Measurements from ENCODE around the gene JAM3.

Gene JAM3

GRCh38 chr11:134124660-134125451, 56.0 kb downstream of the JAM3 start:
- Histone ChIP-seq H3K9me3 (ENCODE audit: insufficient read depth, low read length) (no peaks in the 10 kb centered on the region), H3K27me3 (ENCODE audit: low read length) (no peaks in the 10 kb centered on the region), H3K27ac (ENCODE audit: low read depth, low read length) (no peak overlapping the region), H3K4me3 (ENCODE audit: insufficient read depth, low read length, poor library complexity, severe bottlenecking) (no peak overlapping the region), H3K9ac (ENCODE audit: low read length) (no peak overlapping the region), H3F3A (ENCODE audit: insufficient read depth) (no peaks in the 10 kb centered on the region), H3K36me3 (ENCODE audit: low read length) (no peaks in the 10 kb centered on the region), H3K4me2 (ENCODE audit: low read depth, low read length, poor library complexity, severe bottlenecking) (no peak overlapping the region), H2AFZ (ENCODE audit: low read depth, low read length, severe bottlenecking) (no peak overlapping the region), H3K79me2 (ENCODE audit: insufficient read depth, low read length) (no peaks in the 10 kb centered on the region), H3K9me2 (replicated peaks; ENCODE audit: insufficient read depth, low read length) (no peaks in the 10 kb centered on the region), H4K20me1 (ENCODE audit: low read depth, low read length) (no peaks in the 10 kb centered on the region)
- TF ChIP-seq EZH2phosphoT487 (conservative IDR thresholded peaks at IDR 0.05; ENCODE audit: low read length) (no peak), CTCF (IDR thresholded peaks at IDR 0.05; ENCODE audit: insufficient read depth, low read length, poor library complexity, severe bottlenecking) (no peak)

GRCh38 chr11:134125507-134125906, 56.6 kb downstream of the JAM3 start:
- no peaks in the 10 kb centered on the region for H3K79me2 ChIP-seq (ENCODE audit: insufficient read depth, low read length)
- H4K20me1 ChIP-seq (ENCODE audit: low read depth, low read length) = no peaks in the 10 kb centered on the region
- H3K27ac ChIP-seq (ENCODE audit: low read depth, low read length) = no peak overlapping the region
- H3F3A ChIP-seq (ENCODE audit: insufficient read depth) = no peaks in the 10 kb centered on the region
- no peaks in the 10 kb centered on the region for H3K9me2 ChIP-seq (replicated peaks; ENCODE audit: insufficient read depth, low read length)
- H3K4me2 ChIP-seq (ENCODE audit: low read depth, low read length, poor library complexity, severe bottlenecking) = no peak overlapping the region
- no peak overlapping the region for H3K9ac ChIP-seq (ENCODE audit: low read length)
- H3K9me3 ChIP-seq (ENCODE audit: insufficient read depth, low read length) = no peaks in the 10 kb centered on the region
- TF ChIP-seq EZH2phosphoT487 (conservative IDR thresholded peaks at IDR 0.05; ENCODE audit: low read length) = no peak
- no peak for TF ChIP-seq CTCF (IDR thresholded peaks at IDR 0.05; ENCODE audit: insufficient read depth, low read length, poor library complexity, severe bottlenecking)
- no peaks in the 10 kb centered on the region for H3K27me3 ChIP-seq (ENCODE audit: low read length)
- no peak overlapping the region for H2AFZ ChIP-seq (ENCODE audit: low read depth, low read length, severe bottlenecking)
- no peak overlapping the region for H3K4me3 ChIP-seq (ENCODE audit: insufficient read depth, low read length, poor library complexity, severe bottlenecking)
- no peaks in the 10 kb centered on the region for H3K36me3 ChIP-seq (ENCODE audit: low read length)

GRCh38 chr11:134126217-134126822, 57.4 kb downstream of the JAM3 start:
- Histone ChIP-seq H3K4me2 (ENCODE audit: low read depth, low read length, poor library complexity, severe bottlenecking) (no peak overlapping the region), H4K20me1 (ENCODE audit: low read depth, low read length) (no peaks in the 10 kb centered on the region), H3K9ac (ENCODE audit: low read length) (no peak overlapping the region), H3K36me3 (ENCODE audit: low read length) (no peaks in the 10 kb centered on the region), H3K79me2 (ENCODE audit: insufficient read depth, low read length) (no peaks in the 10 kb centered on the region), H3K4me3 (ENCODE audit: insufficient read depth, low read length, poor library complexity, severe bottlenecking) (no peak overlapping the region), H2AFZ (ENCODE audit: low read depth, low read length, severe bottlenecking) (no peak overlapping the region), H3K9me2 (replicated peaks; ENCODE audit: insufficient read depth, low read length) (no peaks in the 10 kb centered on the region), H3K9me3 (ENCODE audit: insufficient read depth, low read length) (no peaks in the 10 kb centered on the region), H3F3A (ENCODE audit: insufficient read depth) (no peaks in the 10 kb centered on the region), H3K27ac (ENCODE audit: low read depth, low read length) (no peak overlapping the region), H3K27me3 (ENCODE audit: low read length) (no peaks in the 10 kb centered on the region)
- TF ChIP-seq EZH2phosphoT487 (conservative IDR thresholded peaks at IDR 0.05; ENCODE audit: low read length) = no peak
- TF ChIP-seq CTCF (IDR thresholded peaks at IDR 0.05; ENCODE audit: insufficient read depth, low read length, poor library complexity, severe bottlenecking) = no peak

All from SU-DHL-6 (cell line).